Measurements from ENCODE around the gene PRLR.

DNA sequence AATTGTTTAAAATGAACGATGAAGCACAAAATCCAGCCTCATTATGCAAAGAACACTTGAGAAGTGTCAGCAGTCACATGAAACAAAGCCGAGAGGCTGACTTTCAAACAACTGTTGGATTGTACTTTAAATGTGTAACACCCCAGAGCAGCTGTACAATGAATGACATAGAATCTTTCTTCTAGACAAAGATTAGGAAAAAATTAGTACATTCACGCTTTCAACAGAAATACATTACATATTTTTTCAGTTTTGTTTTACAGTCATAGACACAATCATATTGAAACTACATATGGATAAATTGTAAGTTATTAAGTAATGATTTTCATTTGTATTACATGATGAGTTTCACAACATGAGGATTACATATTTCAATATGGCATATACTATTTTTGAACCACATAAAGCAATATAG lies 171.9 kb downstream of the PRLR start:
- TF ChIP-seq, protein P1, sequence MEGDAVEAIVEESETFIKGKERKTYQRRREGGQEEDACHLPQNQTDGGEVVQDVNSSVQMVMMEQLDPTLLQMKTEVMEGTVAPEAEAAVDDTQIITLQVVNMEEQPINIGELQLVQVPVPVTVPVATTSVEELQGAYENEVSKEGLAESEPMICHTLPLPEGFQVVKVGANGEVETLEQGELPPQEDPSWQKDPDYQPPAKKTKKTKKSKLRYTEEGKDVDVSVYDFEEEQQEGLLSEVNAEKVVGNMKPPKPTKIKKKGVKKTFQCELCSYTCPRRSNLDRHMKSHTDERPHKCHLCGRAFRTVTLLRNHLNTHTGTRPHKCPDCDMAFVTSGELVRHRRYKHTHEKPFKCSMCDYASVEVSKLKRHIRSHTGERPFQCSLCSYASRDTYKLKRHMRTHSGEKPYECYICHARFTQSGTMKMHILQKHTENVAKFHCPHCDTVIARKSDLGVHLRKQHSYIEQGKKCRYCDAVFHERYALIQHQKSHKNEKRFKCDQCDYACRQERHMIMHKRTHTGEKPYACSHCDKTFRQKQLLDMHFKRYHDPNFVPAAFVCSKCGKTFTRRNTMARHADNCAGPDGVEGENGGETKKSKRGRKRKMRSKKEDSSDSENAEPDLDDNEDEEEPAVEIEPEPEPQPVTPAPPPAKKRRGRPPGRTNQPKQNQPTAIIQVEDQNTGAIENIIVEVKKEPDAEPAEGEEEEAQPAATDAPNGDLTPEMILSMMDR (conservative IDR thresholded peaks at IDR 0.05), result no peak
- TF ChIP-seq ZFX (IDR thresholded peaks at IDR 0.05), result no peak

Data from C4-2B (cell line).